Spleen (tissue), 11 donors: ENCODE data around the gene CD164L2. TPM values are rescaled to one million over a fixed set of nuclear protein-coding genes. Genes with fewer than 3 reads are reported as not detected.

Source experiments
- DNase-seq: peaks from one replicate; pipeline ENCODE4 v3.0.0-alpha.2; 2020
- H3K27ac ChIP-seq, 8 donors: fragments of 200-600 bp; sonication (generic) in 7 of 8; 1 replicate in 4 of 8; 2 replicates in 4 of 8; pipeline versions ENCODE4 v1.5.0 to v1.8.0; 2016 to 2021; ENCODE audit warnings: inconsistent platforms in 4 of 8, mild to moderate bottlenecking in 4 of 8, moderate library complexity in 1 of 8
- H3K27me3 ChIP-seq, 7 donors: fragments of 200-600 bp; sonication (generic) in 6 of 7; replicated peaks in 1 of 7; 1 replicate in 4 of 7; 2 replicates in 3 of 7; pipeline versions ENCODE4 v1.5.0 to v1.8.0; 2016 to 2021; ENCODE audit warnings: inconsistent platforms in 3 of 7, mild to moderate bottlenecking in 1 of 7
- H3K36me3 ChIP-seq, 6 donors: fragments of 200-600 bp; sonication (generic) in 5 of 6; 1 replicate in 4 of 6; 2 replicates in 2 of 6; pipeline versions ENCODE4 v1.5.0 to v1.8.0; 2016 to 2021; ENCODE audit warnings: inconsistent platforms in 2 of 6
- H3K4me1 ChIP-seq, 6 donors: fragments of 200-600 bp; sonication (generic) in 5 of 6; 1 replicate in 3 of 6; 2 replicates in 3 of 6; pipeline versions ENCODE4 v1.5.0 to v1.8.0; 2016 to 2021; ENCODE audit warnings: inconsistent platforms in 3 of 6
- H3K4me3 ChIP-seq, 8 donors: fragments of 200-600 bp; sonication (generic) in 7 of 8; 1 replicate in 4 of 8; 2 replicates in 4 of 8; pipeline versions ENCODE4 v1.5.0 to v1.8.0; 2016 to 2021; ENCODE audit warnings: inconsistent platforms in 4 of 8, mild to moderate bottlenecking in 4 of 8, moderate library complexity in 2 of 8
- H3K9me3 ChIP-seq, 8 donors: fragments of 200-600 bp; sonication (generic) in 7 of 8; 1 replicate in 4 of 8; 2 replicates in 4 of 8; pipeline versions ENCODE4 v1.5.0 to v1.8.0; 2016 to 2021; ENCODE audit warnings: inconsistent platforms in 4 of 8
- CTCF ChIP-seq, 11 experiments: fragments of 200-600 bp in 7 of 11; fragments of 450-650 bp in 4 of 11; sonication (generic) in 4 of 11; IDR thresholded peaks in 8 of 11; conservative IDR thresholded peaks in 3 of 11; 1 replicate in 7 of 11; 2 replicates in 4 of 11; pipeline versions ENCODE4 v1.4.0 to v1.8.0; 2016 to 2021; ENCODE audit warnings: antibody characterized with exemption in 11 of 11, inconsistent platforms in 4 of 11, mild to moderate bottlenecking in 1 of 11
- POLR2A ChIP-seq, 3 donors: fragments of 450-650 bp; IDR thresholded peaks; one replicate each; pipeline ENCODE4 v1.5.1; 2017; ENCODE audit warnings: antibody characterized with exemption in 3 of 3, mild to moderate bottlenecking in 1 of 3
- POLR2AphosphoS5 ChIP-seq, 3 donors: sonication (generic); formaldehyde crosslinking; IDR thresholded peaks; one replicate each; pipeline ENCODE4 v1.5.1; 2017; ENCODE audit warnings: antibody characterized with exemption in 3 of 3
- WGBS, 5 donors: extraction: QIAGEN DNeasy Blood & Tissue Kit in 3 of 5; methylation state at CpG; one replicate each; pipeline versions ENCODE4 v1.1.5 to v1.1.7; 2013 to 2018; 5-methylcytosine and 5-hydroxymethylcytosine counted together
- intact Hi-C: fragments of 100-400 bp; cut with DNase I; formaldehyde crosslinking; loops from one replicate; pipeline ENCODE4 v1.15.0; 2023; ENCODE audit warnings: low total_unique reads
- polyA plus RNA-seq, 3 donors: library from polyadenylated mRNA; stranded (reverse); fragments of 200-250 nt; gene quantifications; one replicate each; pipeline ENCODE4 v1.2.1, GENCODE V29; 2013
- total RNA-seq, 7 donors: library from RNA; depleted of rRNA in 3 of 7; stranded (reverse); fragments of >200 nt in 3 of 7; fragmentation: NEBNext Ultra II Directional in 4 of 7; extraction: Animal tissue kit (Norgen Biotek cat#: 25700) in 4 of 7; gene quantifications; one replicate each; pipeline versions ENCODE4 v1.1.0 to v1.2.1, GENCODE V29; 2016 to 2021
- donor health status: healthy with polysubstance abuse.
- donor health status: DM: no; HTN: no; CAD: no; lungs with moderate emphysema.
- donor health status: DM: no; HTN: no; CAD: no.
- donor health status: Bipolar disorder and iron deficiency.
- donor health status: healthy.
- donor health status: DM: no; HTN: no; CAD: no.
- donor health status: DM: yes; HTN: yes; CAD: no.

Gene CD164L2
- total and polyA plus RNA-seq, 10 donors, result 0.06 TPM; not detected in 9

DNA sequence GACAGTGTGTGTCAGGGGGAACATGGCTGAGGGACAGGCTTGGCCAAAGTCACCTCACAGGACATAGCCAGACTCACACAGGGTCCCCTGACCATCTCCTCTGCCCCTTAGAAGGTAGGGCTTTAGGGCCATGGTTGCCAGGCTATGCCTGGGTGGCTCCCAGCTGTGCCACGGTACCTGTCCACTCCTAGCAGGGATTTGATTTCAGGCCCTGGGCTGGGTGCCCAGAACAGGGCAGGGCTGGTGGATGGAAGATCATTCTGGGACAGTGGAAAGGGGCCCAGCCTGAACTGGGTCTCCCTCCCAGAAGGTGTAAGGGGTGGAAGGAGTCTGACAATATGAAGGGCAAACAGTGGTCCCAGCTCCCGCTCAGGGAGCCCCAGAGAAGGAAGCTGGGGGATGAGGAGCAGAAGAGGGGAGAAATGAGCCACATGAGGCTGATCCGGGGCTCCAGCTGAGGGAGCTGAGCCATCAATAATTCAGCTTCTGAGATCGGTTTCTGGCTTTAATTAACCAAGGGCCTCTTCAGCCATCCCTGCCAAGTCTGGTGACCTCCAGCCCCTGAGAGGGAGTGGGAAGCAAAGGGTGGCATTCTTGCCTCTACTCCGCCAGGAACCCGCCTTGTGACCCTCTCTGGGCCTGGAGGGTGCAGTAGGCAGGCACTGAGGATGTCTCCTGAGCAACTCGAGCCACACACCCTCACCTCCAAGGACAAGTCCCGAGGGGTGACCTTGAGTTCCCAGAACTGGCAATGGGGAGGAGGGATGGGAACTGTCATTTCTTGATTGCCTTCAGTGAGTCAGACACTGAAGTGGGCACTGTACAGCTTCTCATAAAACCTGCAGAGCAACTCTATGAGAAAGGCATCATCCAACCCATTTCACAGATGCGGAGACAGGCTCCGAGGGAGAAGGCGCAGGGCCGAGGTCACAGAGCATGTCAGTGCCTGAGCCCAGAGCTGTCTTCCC, 2.1 kb downstream of the CD164L2 start:
- no peak for DNase-seq
- Histone ChIP-seq H3K4me1 (peaks cover 0 to 30% (median 6%) of the 10 kb centered on the region in 6 donors), H3K27me3 (peaks cover 0 to 10% (median 0%) of the 10 kb centered on the region in 7 donors), H3K4me3 (no peak overlapping the region), H3K27ac (no peak overlapping the region), H3K9me3 (no peaks in the 10 kb centered on the region), H3K36me3 (no peaks in the 10 kb centered on the region)
- intact Hi-C loops, result no loop called here
- WGBS, 5 donors, result 70 to 85% (median 79%) methylated on average over 10 to 12 of the region's 12 CpGs
- TF ChIP-seq POLR2A (IDR thresholded peaks at IDR 0.05), result no peak
- no peak for TF ChIP-seq POLR2AphosphoS5 (IDR thresholded peaks at IDR 0.05)
- TF ChIP-seq CTCF (IDR thresholded peaks at IDR 0.05 in 8 of 11, conservative IDR thresholded peaks at IDR 0.05 in 3 of 11), result no peak

DNA sequence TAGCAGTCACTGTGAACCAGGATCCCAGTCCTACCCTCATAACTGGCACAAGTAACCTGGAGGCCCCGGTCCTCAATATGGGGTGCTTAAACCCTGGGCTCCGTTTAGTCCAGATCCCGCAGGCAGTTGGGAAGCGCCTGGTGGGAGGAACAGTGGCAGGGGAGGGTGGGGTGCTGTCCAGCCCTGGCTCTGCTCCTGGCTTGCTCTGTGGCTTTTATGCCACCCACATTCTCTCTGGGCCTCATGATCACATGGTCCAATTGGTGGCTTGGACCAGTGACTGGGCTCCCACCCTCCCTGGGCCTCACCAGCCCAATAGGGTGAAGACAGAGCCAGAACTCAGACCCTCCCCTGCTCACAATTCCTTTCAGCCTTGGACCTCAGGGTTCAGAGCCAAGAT, 2.9 kb downstream of the CD164L2 start:
- DNase-seq, result no peak
- H3K4me3 ChIP-seq, result no peak overlapping the region
- WGBS, 5 donors, result 84 to 94% (median 94%) methylated on average over 4 of the region's 4 CpGs
- peaks cover 0 to 32% (median 6%) of the 10 kb centered on the region in 6 donors for H3K4me1 ChIP-seq
- no peak for TF ChIP-seq POLR2A (IDR thresholded peaks at IDR 0.05)
- no peak for TF ChIP-seq CTCF (IDR thresholded peaks at IDR 0.05 in 8 of 11, conservative IDR thresholded peaks at IDR 0.05 in 3 of 11)
- no peak for TF ChIP-seq POLR2AphosphoS5 (IDR thresholded peaks at IDR 0.05)
- no peaks in the 10 kb centered on the region for H3K9me3 ChIP-seq
- intact Hi-C loops, result no loop called here
- no peaks in the 10 kb centered on the region for H3K36me3 ChIP-seq
- peaks cover 0 to 10% (median 0%) of the 10 kb centered on the region in 7 donors for H3K27me3 ChIP-seq
- no peak overlapping the region for H3K27ac ChIP-seq

DNA sequence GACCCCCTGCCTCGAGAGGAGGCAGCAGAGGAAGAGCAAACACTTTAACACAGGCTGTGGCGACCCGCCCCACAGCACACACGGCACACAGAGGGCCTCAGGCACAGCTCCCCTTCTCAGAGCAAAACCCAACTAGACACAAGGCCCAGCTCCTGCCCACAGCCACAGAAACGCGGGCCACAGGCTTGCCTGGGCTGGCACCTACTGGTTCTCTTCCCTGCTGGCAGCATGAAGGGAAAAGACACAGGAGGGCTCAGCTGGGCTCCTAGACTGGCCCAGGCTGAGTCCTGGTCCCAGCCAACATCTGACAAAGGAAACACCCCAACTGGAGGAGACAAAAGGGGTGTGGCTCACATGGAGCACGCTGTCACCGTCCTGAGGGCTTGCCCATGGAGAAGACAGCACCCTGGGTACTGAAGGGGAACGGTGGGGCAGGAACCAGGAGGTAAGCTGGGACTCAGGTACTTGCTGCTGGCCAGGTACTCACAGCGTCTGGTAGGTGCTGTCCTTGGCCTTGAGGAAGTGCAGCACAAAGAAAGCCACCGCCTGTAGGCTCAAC, 3.5 kb downstream of the CD164L2 start:
- DNase-seq, result no peak
- intact Hi-C loops, result no loop called here
- TF ChIP-seq POLR2A (IDR thresholded peaks at IDR 0.05) (no peak), CTCF (IDR thresholded peaks at IDR 0.05 in 8 of 11, conservative IDR thresholded peaks at IDR 0.05 in 3 of 11) (no peak), POLR2AphosphoS5 (IDR thresholded peaks at IDR 0.05) (no peak)
- no peaks in the 10 kb centered on the region for H3K36me3 ChIP-seq
- 78 to 86% (median 81%) methylated on average over 7 to 11 of the region's 11 CpGs for WGBS, 5 donors
- H3K27me3 ChIP-seq, result peaks cover 0 to 10% (median 0%) of the 10 kb centered on the region in 7 donors
- H3K27ac ChIP-seq, result no peak overlapping the region
- H3K9me3 ChIP-seq, result no peaks in the 10 kb centered on the region
- no peak overlapping the region for H3K4me3 ChIP-seq
- H3K4me1 ChIP-seq, result peaks cover 0 to 33% (median 6%) of the 10 kb centered on the region in 6 donors
